Caco-2 (cell line): ENCODE measurements around the gene PPP3R2. TPM values are rescaled to one million over a fixed set of nuclear protein-coding genes. Genes with fewer than 3 reads are reported as not detected.

Experiments
- BruUV-seq: library from RNA; stranded (reverse); fragments of 400-500 nt; replicated peaks from 2 replicates; lab custom pipeline; 2021; lab: Mats Ljungman, UMichigan
- CTCF ChIA-PET: fragments of 300-600 bp; sonication (Branson Sonifier 250); formaldehyde crosslinking; loops from one replicate; lab custom pipeline; 2022; ENCODE audit warnings: antibody characterized with exemption; lab: Charles Lee
- POLR2A ChIA-PET: fragments of 300-600 bp; sonication (Branson Sonifier 250); formaldehyde crosslinking; loops from one replicate; lab custom pipeline; 2022; ENCODE audit warnings: antibody characterized with exemption; lab: Charles Lee
- DNase-seq, 2 experiments: peaks; one replicate each; pipeline versions ENCODE4 v3.0.0 to v3.0.0-alpha.2; 2020 to 2022
- H3K27me3 ChIP-seq: replicated peaks from 2 replicates; pipeline ENCODE4 v1.6.0; 2011; ENCODE audit warnings: low read length; ENCODE audit not compliant: control insufficient read depth, insufficient read depth
- H3K36me3 ChIP-seq: 2 replicates; pipeline ENCODE4 v1.5.1; 2011; ENCODE audit warnings: low read length; ENCODE audit not compliant: control insufficient read depth, insufficient read depth
- H3K4me1 ChIP-seq: fragments of 250-450 bp; sonication (Bioruptor Pico); 2 replicates; pipeline ENCODE4 v1.5.1; 2020; ENCODE audit warnings: mild to moderate bottlenecking
- H3K4me3 ChIP-seq: 2 replicates; pipeline ENCODE4 v1.5.1; 2011; ENCODE audit warnings: low read depth, mild to moderate bottlenecking, control low read depth, low read length
- H3K9me3 ChIP-seq: fragments of 250-450 bp; sonication (Bioruptor Pico); 2 replicates; pipeline ENCODE4 v1.5.1; 2020; ENCODE audit warnings: mild to moderate bottlenecking, moderate library complexity
- H3K27ac Mint-ChIP-seq: one replicate; pipeline ENCODE4 v1.8.0; 2022; ENCODE audit warnings: mixed read lengths; ENCODE audit not compliant: unreplicated experiment
- H3K27me3 Mint-ChIP-seq: one replicate; pipeline ENCODE4 v1.8.0; 2022; ENCODE audit warnings: mixed read lengths; ENCODE audit not compliant: insufficient read depth, unreplicated experiment
- H3K36me3 Mint-ChIP-seq: one replicate; pipeline ENCODE4 v1.8.0; 2022; ENCODE audit warnings: mild to moderate bottlenecking, mixed read lengths; ENCODE audit not compliant: insufficient read depth, unreplicated experiment
- H3K4me1 Mint-ChIP-seq: one replicate; pipeline ENCODE4 v1.8.0; 2022; ENCODE audit warnings: low read depth, mixed read lengths; ENCODE audit not compliant: unreplicated experiment
- H3K4me3 Mint-ChIP-seq: one replicate; pipeline ENCODE4 v1.8.0; 2022; ENCODE audit warnings: mild to moderate bottlenecking, moderate library complexity, mixed read lengths; ENCODE audit not compliant: unreplicated experiment
- H3K9me3 Mint-ChIP-seq: one replicate; pipeline ENCODE4 v1.8.0; 2022; ENCODE audit warnings: mixed read lengths; ENCODE audit not compliant: unreplicated experiment
- intact Hi-C: fragments of 100-400 bp; cut with micrococcal nuclease; formaldehyde crosslinking; loops from one replicate; pipeline ENCODE4 v1.10.0; 2022; ENCODE audit not compliant: unreplicated experiment
- total RNA-seq: library from RNA; stranded (reverse); gene quantifications from 2 replicates; pipeline ENCODE4 v1.2.3, GENCODE V29; 2022
- TF ChIP-seq, protein P1 (sequence below), 2 experiments: fragments of 200-600 bp in 1 of 2; IDR thresholded peaks; 1 replicate in 1 of 2; 2 replicates in 1 of 2; pipeline versions ENCODE4 v1.5.1 to v1.8.0; 2011 to 2022; ENCODE audit warnings: antibody characterized with exemption in 1 of 2, control low read depth in 1 of 2, inconsistent platforms in 1 of 2, low read depth in 1 of 2, low read length in 1 of 2, mild to moderate bottlenecking in 1 of 2, moderate library complexity in 1 of 2; ENCODE audit not compliant: insufficient read depth in 1 of 2, severe bottlenecking in 1 of 2, unreplicated experiment in 1 of 2

The PPP3R2 gene
- total RNA-seq, 1 experiment from 2014 or later, result not detected

GRCh38 chr9:101587332-101588043 is 7.3 kb downstream of the PPP3R2 start:
- Mint-ChIP-seq H3K27me3 (peaks cover 8% of the 10 kb centered on the region), H3K9me3 (no peaks in the 10 kb centered on the region), H3K4me3 (no peak overlapping the region), H3K4me1 (no peaks in the 10 kb centered on the region), H3K36me3 (no peaks in the 10 kb centered on the region), H3K27ac (no peak overlapping the region)
- no peak for DNase-seq
- no TSS peak for BruUV-seq
- Histone ChIP-seq H3K36me3 (no peaks in the 10 kb centered on the region), H3K4me3 (no peak overlapping the region), H3K27me3 (no peaks in the 10 kb centered on the region), H3K4me1 (no peaks in the 10 kb centered on the region), H3K9me3 (no peaks in the 10 kb centered on the region)
- POLR2A ChIA-PET, result no interaction called here
- CTCF ChIA-PET, result no interaction called here
- intact Hi-C loops, result no loop called here
- TF ChIP-seq, protein P1, sequence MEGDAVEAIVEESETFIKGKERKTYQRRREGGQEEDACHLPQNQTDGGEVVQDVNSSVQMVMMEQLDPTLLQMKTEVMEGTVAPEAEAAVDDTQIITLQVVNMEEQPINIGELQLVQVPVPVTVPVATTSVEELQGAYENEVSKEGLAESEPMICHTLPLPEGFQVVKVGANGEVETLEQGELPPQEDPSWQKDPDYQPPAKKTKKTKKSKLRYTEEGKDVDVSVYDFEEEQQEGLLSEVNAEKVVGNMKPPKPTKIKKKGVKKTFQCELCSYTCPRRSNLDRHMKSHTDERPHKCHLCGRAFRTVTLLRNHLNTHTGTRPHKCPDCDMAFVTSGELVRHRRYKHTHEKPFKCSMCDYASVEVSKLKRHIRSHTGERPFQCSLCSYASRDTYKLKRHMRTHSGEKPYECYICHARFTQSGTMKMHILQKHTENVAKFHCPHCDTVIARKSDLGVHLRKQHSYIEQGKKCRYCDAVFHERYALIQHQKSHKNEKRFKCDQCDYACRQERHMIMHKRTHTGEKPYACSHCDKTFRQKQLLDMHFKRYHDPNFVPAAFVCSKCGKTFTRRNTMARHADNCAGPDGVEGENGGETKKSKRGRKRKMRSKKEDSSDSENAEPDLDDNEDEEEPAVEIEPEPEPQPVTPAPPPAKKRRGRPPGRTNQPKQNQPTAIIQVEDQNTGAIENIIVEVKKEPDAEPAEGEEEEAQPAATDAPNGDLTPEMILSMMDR (IDR thresholded peaks at IDR 0.05; ENCODE audit: insufficient read depth in 1 of 2, low read depth in 1 of 2, low read length in 1 of 2, severe bottlenecking in 1 of 2, unreplicated experiment in 1 of 2), result no peak

- intact Hi-C loops, result no loop called here
These were observed 8.1 kb downstream of the PPP3R2 start for GRCh38 chr9:101586651-101587050.

GRCh38 chr9:101585740-101586139 is 9.0 kb downstream of the PPP3R2 start:
- POLR2A ChIA-PET, result no interaction called here
- no peak overlapping the region for H3K4me3 ChIP-seq
- no peaks in the 10 kb centered on the region for H3K9me3 Mint-ChIP-seq

More at GRCh38 chr9:101586651-101587050, 8.1 kb downstream of the PPP3R2 start:
- CTCF ChIA-PET, result no interaction called here
- H3K27me3 Mint-ChIP-seq, result peaks cover 5% of the 10 kb centered on the region
- no peak overlapping the region for H3K4me3 Mint-ChIP-seq
- H3K36me3 Mint-ChIP-seq, result no peaks in the 10 kb centered on the region
- no peaks in the 10 kb centered on the region for H3K36me3 ChIP-seq
- no peaks in the 10 kb centered on the region for H3K27me3 ChIP-seq
- TF ChIP-seq, protein P1 (IDR thresholded peaks at IDR 0.05; ENCODE audit: insufficient read depth in 1 of 2, low read depth in 1 of 2, low read length in 1 of 2, severe bottlenecking in 1 of 2, unreplicated experiment in 1 of 2), result no peak
- no peaks in the 10 kb centered on the region for H3K4me1 Mint-ChIP-seq
- no TSS peak for BruUV-seq
- H3K27ac Mint-ChIP-seq, result no peak overlapping the region
- H3K9me3 Mint-ChIP-seq, result no peaks in the 10 kb centered on the region
- no peak for DNase-seq
- H3K4me1 ChIP-seq, result no peaks in the 10 kb centered on the region
- no peaks in the 10 kb centered on the region for H3K9me3 ChIP-seq
- POLR2A ChIA-PET, result no interaction called here
- no peak overlapping the region for H3K4me3 ChIP-seq

More at GRCh38 chr9:101585740-101586139, 9.0 kb downstream of the PPP3R2 start:
- H3K27me3 ChIP-seq, result no peaks in the 10 kb centered on the region
- no TSS peak for BruUV-seq
- H3K9me3 ChIP-seq, result no peaks in the 10 kb centered on the region
- DNase-seq, result no peak
- Mint-ChIP-seq H3K36me3 (no peaks in the 10 kb centered on the region), H3K4me1 (no peaks in the 10 kb centered on the region), H3K4me3 (no peak overlapping the region), H3K27me3 (peaks cover 5% of the 10 kb centered on the region), H3K27ac (no peak overlapping the region)
- TF ChIP-seq, protein P1 (IDR thresholded peaks at IDR 0.05; ENCODE audit: insufficient read depth in 1 of 2, low read depth in 1 of 2, low read length in 1 of 2, severe bottlenecking in 1 of 2, unreplicated experiment in 1 of 2), result no peak
- CTCF ChIA-PET, result no interaction called here
- intact Hi-C loops, result no loop called here
- no peaks in the 10 kb centered on the region for H3K4me1 ChIP-seq
- H3K36me3 ChIP-seq, result no peaks in the 10 kb centered on the region
